Islet precursor cell (in vitro differentiated cells): Measurements from ENCODE around the gene USP43.
"Not testable (repeated sequence)": the region's sequence is repeated elsewhere in the genome, so short reads cannot be mapped to it uniquely, and the experiment has no call there.

Source experiments
- DNase-seq: peaks from one replicate; pipeline ENCODE4 v3.0.0-alpha.2; 2018

Gene USP43

GRCh38 chr17:9661027-9661426 is 15.7 kb downstream of the USP43 start:
- DNase-seq = no peak

- DNase-seq = not testable (repeated sequence)
Measured at GRCh38 chr17:9663511-9663910, 18.2 kb downstream of the USP43 start.

GRCh38 chr17:9666461-9667050 is 21.2 kb downstream of the USP43 start:
- no peak for DNase-seq

GRCh38 chr17:9668517-9668916 is 23.2 kb downstream of the USP43 start:
- peak; percentile 82 for DNase-seq

- peak; percentile 91 for DNase-seq
Measured at GRCh38 chr17:9669551-9670008, 24.3 kb downstream of the USP43 start.

GRCh38 chr17:9670596-9670995 is 25.3 kb downstream of the USP43 start:
- no peak for DNase-seq

GRCh38 chr17:9671559-9671958 is 26.2 kb downstream of the USP43 start:
- DNase-seq = no peak

- DNase-seq = no peak
Measured at GRCh38 chr17:9672266-9672665, 26.9 kb downstream of the USP43 start.

GRCh38 chr17:9672691-9673090 is 27.4 kb downstream of the USP43 start:
- DNase-seq = peak; percentile 98

GRCh38 chr17:9676084-9676483 is 30.8 kb downstream of the USP43 start:
- no peak for DNase-seq

GRCh38 chr17:9676820-9677310 is 31.5 kb downstream of the USP43 start:
- DNase-seq = peak; percentile 98

GRCh38 chr17:9677411-9677810 is 32.1 kb downstream of the USP43 start:
- no peak for DNase-seq

GRCh38 chr17:9677896-9678295 is 32.6 kb downstream of the USP43 start:
- no peak for DNase-seq

GRCh38 chr17:9684955-9685621 is 39.8 kb downstream of the USP43 start:
- no peak for DNase-seq

GRCh38 chr17:9693755-9694154 is 48.4 kb downstream of the USP43 start:
- peak; percentile 52 for DNase-seq

- no peak for DNase-seq
Measured at GRCh38 chr17:9696279-9697044, 51.1 kb downstream of the USP43 start.

GRCh38 chr17:9700136-9700535 is 54.8 kb downstream of the USP43 start:
- no peak for DNase-seq

GRCh38 chr17:9700754-9701476 is 55.6 kb downstream of the USP43 start:
- peak; percentile 96 for DNase-seq

- no peak for DNase-seq
Measured at GRCh38 chr17:9702482-9702881, 57.2 kb downstream of the USP43 start.

GRCh38 chr17:9702914-9703780 is 57.8 kb downstream of the USP43 start:
- DNase-seq = no peak

- DNase-seq = no peak
Measured at GRCh38 chr17:9703781-9704082, 58.4 kb downstream of the USP43 start.

GRCh38 chr17:9705745-9706144 is 60.4 kb downstream of the USP43 start:
- DNase-seq = no peak
